Keratinocyte (primary cell): ENCODE data around the gene CEP131. TPM values are rescaled to one million over a fixed set of nuclear protein-coding genes. Genes with fewer than 3 reads are reported as not detected.

Source experiments
- DNase-seq: peaks from one replicate; pipeline ENCODE4 v3.0.0-alpha.2; 2011; ENCODE audit warnings: low read depth, missing footprints, low spot score
- FAIRE-seq: peaks from 2 replicates; lab custom pipeline; 2011; peaks lifted over from hg19 to GRCh38; lab: Jason Lieb, UNC
- H2AFZ ChIP-seq: 2 replicates; pipeline ENCODE4 v1.6.0; 2012; ENCODE audit warnings: low read length, control low read depth, inconsistent platforms; ENCODE audit not compliant: control insufficient read depth
- H3K27ac ChIP-seq: 2 replicates; pipeline ENCODE4 v1.5.1; 2011; ENCODE audit warnings: low read length; ENCODE audit not compliant: control insufficient read depth, insufficient read depth
- H3K27me3 ChIP-seq: 3 replicates; pipeline ENCODE4 v1.6.0; 2011; ENCODE audit warnings: low read length; ENCODE audit not compliant: control insufficient read depth, insufficient read depth; ENCODE audit errors: extremely low read depth
- H3K36me3 ChIP-seq, 2 experiments: 2 replicates in 1 of 2; 3 replicates in 1 of 2; pipeline ENCODE4 v1.5.1; 2011; ENCODE audit warnings: low read length in 2 of 2, mild to moderate bottlenecking in 1 of 2; ENCODE audit not compliant: control insufficient read depth in 2 of 2, insufficient read depth in 2 of 2; ENCODE audit errors: extremely low read depth in 1 of 2
- H3K4me1 ChIP-seq: 3 replicates; pipeline ENCODE4 v1.5.1; 2011; ENCODE audit warnings: low read length; ENCODE audit not compliant: control insufficient read depth, insufficient read depth; ENCODE audit errors: extremely low read depth
- H3K4me2 ChIP-seq: 3 replicates; pipeline ENCODE4 v1.6.0; 2011; ENCODE audit warnings: low read depth, low read length; ENCODE audit not compliant: control insufficient read depth, insufficient read depth; ENCODE audit errors: extremely low read depth
- H3K4me3 ChIP-seq, 3 experiments: fragments of 200-600 bp in 1 of 3; sonication (generic) in 1 of 3; 2 replicates in 2 of 3; 3 replicates in 1 of 3; pipeline ENCODE4 v1.5.1; 2011 to 2016; ENCODE audit warnings: low read length in 3 of 3, mild to moderate bottlenecking in 3 of 3, control low read depth in 2 of 3, inconsistent platforms in 1 of 3, low read depth in 1 of 3, mixed read lengths in 1 of 3, mixed run types in 1 of 3, moderate library complexity in 1 of 3; ENCODE audit not compliant: control insufficient read depth in 2 of 3, insufficient read depth in 2 of 3; ENCODE audit errors: extremely low read depth in 1 of 3
- H3K79me2 ChIP-seq: 2 replicates; pipeline ENCODE4 v1.6.0; 2012; ENCODE audit warnings: low read length; ENCODE audit not compliant: control insufficient read depth, insufficient read depth
- H3K9ac ChIP-seq: 3 replicates; pipeline ENCODE4 v1.6.0; 2011; ENCODE audit warnings: low read length; ENCODE audit not compliant: control insufficient read depth, insufficient read depth; ENCODE audit errors: extremely low read depth
- H3K9me1 ChIP-seq: 3 replicates; pipeline ENCODE4 v1.6.0; 2011; ENCODE audit warnings: low read length; ENCODE audit not compliant: control insufficient read depth, insufficient read depth; ENCODE audit errors: extremely low read depth
- H3K9me3 ChIP-seq: 2 replicates; pipeline ENCODE4 v1.5.1; 2012; ENCODE audit warnings: low read depth, low read length; ENCODE audit not compliant: control insufficient read depth
- H4K20me1 ChIP-seq: 3 replicates; pipeline ENCODE4 v1.6.0; 2011; ENCODE audit warnings: low read length; ENCODE audit not compliant: control insufficient read depth, insufficient read depth; ENCODE audit errors: extremely low read depth
- CTCF ChIP-seq, 3 experiments: IDR thresholded peaks in 1 of 3; conservative IDR thresholded peaks in 1 of 3; optimal IDR thresholded peaks in 1 of 3; 2 replicates in 2 of 3; 3 replicates in 1 of 3; pipeline versions ENCODE3 to v1.5.1; 2011; ENCODE audit warnings: low read length in 3 of 3, mild to moderate bottlenecking in 3 of 3, moderate library complexity in 2 of 3, control low read depth in 1 of 3, inconsistent platforms in 1 of 3; ENCODE audit not compliant: insufficient read depth in 2 of 3; ENCODE audit errors: extremely low read depth in 1 of 3
- EZH2 ChIP-seq: IDR thresholded peaks from one replicate; pipeline ENCODE4 v1.6.1; 2012; ENCODE audit warnings: inconsistent platforms, mild to moderate bottlenecking, low read length, moderate library complexity
- dilution Hi-C: fragments of 300-500 bp; cut with MboI; formaldehyde crosslinking; loops from one replicate; pipeline ENCODE4 v1.7.0; 2020; ENCODE audit warnings: low sequenced_read_pairs; ENCODE audit not compliant: extremely low pct_ligation_motif_present
- polyA plus RNA-seq, 5 experiments: library from polyadenylated mRNA; depleted of rRNA in 3 of 5; stranded (reverse) in 3 of 5; stranded (forward) in 1 of 5; unstranded in 1 of 5; fragments of >200 nt; gene quantifications; 1 replicate in 1 of 5; 2 replicates in 3 of 5; 3 replicates in 1 of 5; pipeline versions ENCODE4 v1.2.1 to v1.2.3, GENCODE V29; 2011 to 2012; ENCODE audit warnings: missing spikeins in 2 of 5, low read depth in 1 of 5, low replicate concordance in 1 of 5

The CEP131 gene
- polyA plus RNA-seq, 1 donor (not counting 4 experiments of a cell fraction or from before 2014, with no cell fraction given), result 2.6 TPM

- H3K27me3 ChIP-seq, result peaks cover 31% of the 10 kb centered on the region
- no peak for FAIRE-seq
Observed at GRCh38 chr17:81161536-81161935, 61.2 kb downstream of the CEP131 start.

GRCh38 chr17:81160747-81161453 lies 61.9 kb downstream of the CEP131 start:
- no peak for DNase-seq
- Histone ChIP-seq H3K4me2 (no peak overlapping the region), H3K27ac (no peak overlapping the region), H3K4me1 (no peaks in the 10 kb centered on the region), H3K9ac (no peak overlapping the region), H3K9me3 (no peaks in the 10 kb centered on the region), H4K20me1 (peaks cover 2% of the 10 kb centered on the region), H3K9me1 (no peaks in the 10 kb centered on the region), H3K36me3 (no peaks in the 10 kb centered on the region), H3K4me3 (no peak overlapping the region), H3K27me3 (peaks cover 30% of the 10 kb centered on the region), H2AFZ (no peak overlapping the region), H3K79me2 (no peaks in the 10 kb centered on the region)
- no peak for FAIRE-seq
- dilution Hi-C loops, result no loop called here
- no peak for TF ChIP-seq CTCF (optimal IDR thresholded peaks at IDR 0.05 in 1 of 3, IDR thresholded peaks at IDR 0.05 in 1 of 3, conservative IDR thresholded peaks at IDR 0.05 in 1 of 3; ENCODE audit: extremely low read depth in 1 of 3, insufficient read depth in 2 of 3, low read length in 3 of 3)
- no peak for TF ChIP-seq EZH2

More at GRCh38 chr17:81161536-81161935, 61.2 kb downstream of the CEP131 start:
- no peak for DNase-seq
- H3K27ac ChIP-seq, result no peak overlapping the region
- H3K79me2 ChIP-seq, result no peaks in the 10 kb centered on the region
- H3K36me3 ChIP-seq, result no peaks in the 10 kb centered on the region
- TF ChIP-seq EZH2 (no peak), CTCF (optimal IDR thresholded peaks at IDR 0.05 in 1 of 3, IDR thresholded peaks at IDR 0.05 in 1 of 3, conservative IDR thresholded peaks at IDR 0.05 in 1 of 3; ENCODE audit: extremely low read depth in 1 of 3, insufficient read depth in 2 of 3, low read length in 3 of 3) (no peak)
- H3K9ac ChIP-seq, result no peak overlapping the region
- dilution Hi-C loops, result no loop called here
- H3K4me1 ChIP-seq, result no peaks in the 10 kb centered on the region
- H2AFZ ChIP-seq, result no peak overlapping the region
- peaks cover 2% of the 10 kb centered on the region for H4K20me1 ChIP-seq
- H3K4me2 ChIP-seq, result no peak overlapping the region
- H3K9me3 ChIP-seq, result no peaks in the 10 kb centered on the region
- H3K9me1 ChIP-seq, result no peaks in the 10 kb centered on the region
- H3K4me3 ChIP-seq, result no peak overlapping the region
